K562 (cell line): ENCODE data around the gene GSTA4. TPM values are rescaled to one million over a fixed set of nuclear protein-coding genes. Genes with fewer than 3 reads are reported as not detected.

Experiments used
- ATAC-seq: fragments of 200-7000 bp; cut with Tn5 transposase; 3 replicates; pipeline ENCODE4 v1.9.1; 2020; ENCODE audit warnings: moderate library complexity
- BruUV-seq: library from RNA; stranded (reverse); fragments of 400-500 nt; replicated peaks from 2 replicates; lab custom pipeline; 2021; lab: Mats Ljungman, UMichigan
- CTCF ChIA-PET: fragments of 300-600 bp; formaldehyde crosslinking; extraction: SDS; loops from one replicate; lab custom pipeline; 2021; ENCODE audit warnings: low intra/inter-chr PET ratio; lab: Yijun Ruan, JAX
- POLR2A ChIA-PET: fragments of 300-600, 350-650 bp; sonication (Branson Sonifier 250); formaldehyde crosslinking; extraction: SDS; loops from one replicate; lab custom pipeline; 2021; ENCODE audit warnings: antibody characterized with exemption, inconsistent platforms; lab: Yijun Ruan, JAX
- DNase-seq, 4 experiments: peaks; one replicate each; pipeline versions ENCODE4 v3.0.0 to v3.0.0-alpha.2; 2011 to 2018; ENCODE audit warnings: low spot score in 3 of 4, mixed read lengths in 3 of 4; ENCODE audit errors: extremely low read depth in 1 of 4
- FAIRE-seq: peaks from 2 replicates; lab custom pipeline; 2011; peaks lifted over from hg19 to GRCh38; lab: Jason Lieb, UNC
- H2AFZ ChIP-seq: 2 replicates; pipeline ENCODE4 v1.6.0; 2011; ENCODE audit warnings: low read depth, low read length, control low read depth, inconsistent platforms
- H3K27ac ChIP-seq: fragments of 200-600 bp; 3 replicates; pipeline ENCODE4 v1.8.0; 2011; ENCODE audit warnings: low read depth, mild to moderate bottlenecking, control low read depth, inconsistent platforms, low read length, moderate library complexity, mixed read lengths; ENCODE audit errors: extremely low read depth
- H3K27me3 ChIP-seq, 2 experiments: fragments of 300-600 bp in 1 of 2; 2 replicates in 1 of 2; 3 replicates in 1 of 2; pipeline versions ENCODE4 v1.6.0 to v1.8.0; 2011; ENCODE audit warnings: inconsistent platforms in 2 of 2, low read length in 2 of 2, mild to moderate bottlenecking in 1 of 2, mixed read lengths in 1 of 2, moderate library complexity in 1 of 2; ENCODE audit not compliant: control insufficient read depth in 2 of 2, insufficient read depth in 2 of 2
- H3K36me3 ChIP-seq: fragments of 300-600 bp; 3 replicates; pipeline ENCODE4 v1.8.0; 2011; ENCODE audit warnings: mild to moderate bottlenecking, low read length, inconsistent platforms; ENCODE audit not compliant: control insufficient read depth, insufficient read depth
- H3K4me1 ChIP-seq, 2 experiments: fragments of 200-600 bp in 1 of 2; replicated peaks in 1 of 2; 2 replicates in 1 of 2; 3 replicates in 1 of 2; pipeline versions ENCODE4 v1.5.1 to v1.8.0; 2011; ENCODE audit warnings: inconsistent platforms in 2 of 2, low read length in 2 of 2, mild to moderate bottlenecking in 1 of 2, mixed read lengths in 1 of 2, moderate library complexity in 1 of 2; ENCODE audit not compliant: control insufficient read depth in 2 of 2, insufficient read depth in 2 of 2
- H3K4me2 ChIP-seq: 2 replicates; pipeline ENCODE4 v1.6.1; 2011; ENCODE audit warnings: low read length, control low read depth, inconsistent platforms, mixed read lengths; ENCODE audit not compliant: insufficient read depth
- H3K4me3 ChIP-seq: fragments of 200-600 bp; sonication (generic), shearing (Covaris generic); 2 replicates; pipeline ENCODE4 v1.5.1; 2016; ENCODE audit warnings: control low read depth, inconsistent platforms
- H3K79me2 ChIP-seq: fragments of 200-600 bp; 3 replicates; pipeline ENCODE4 v1.8.0; 2011; ENCODE audit warnings: low read length, inconsistent platforms; ENCODE audit not compliant: control insufficient read depth, insufficient read depth
- H3K9ac ChIP-seq, 2 experiments: 2 replicates each; pipeline versions ENCODE4 v1.6.0 to v1.6.1; 2011; ENCODE audit warnings: low read depth in 2 of 2, low read length in 2 of 2, control low read depth in 1 of 2, inconsistent platforms in 1 of 2, mild to moderate bottlenecking in 1 of 2, mixed read lengths in 1 of 2; ENCODE audit not compliant: insufficient read depth in 1 of 2
- H3K9me1 ChIP-seq: one replicate; pipeline ENCODE4 v1.6.0; 2011; ENCODE audit warnings: inconsistent platforms, mild to moderate bottlenecking, low read length, moderate library complexity; ENCODE audit not compliant: control insufficient read depth, insufficient read depth
- H3K9me3 ChIP-seq: replicated peaks from 2 replicates; pipeline ENCODE4 v1.5.1; 2011; ENCODE audit warnings: low read depth, low read length, inconsistent platforms; ENCODE audit not compliant: control insufficient read depth, insufficient read depth
- H4K20me1 ChIP-seq: replicated peaks from 2 replicates; pipeline ENCODE4 v1.6.1; 2011; ENCODE audit warnings: low read length, inconsistent platforms, mixed read lengths; ENCODE audit not compliant: control insufficient read depth, insufficient read depth
- CCAR2 ChIP-seq: fragments of 200-400 bp; formaldehyde crosslinking; IDR thresholded peaks from 2 replicates; pipeline ENCODE4 v1.6.1; 2017; ENCODE audit warnings: mild to moderate bottlenecking, low read depth, low read length
- COPS2 ChIP-seq: fragments of 450-650 bp; conservative IDR thresholded peaks from 2 replicates; pipeline ENCODE4 v1.6.1; 2016; ENCODE audit warnings: mild to moderate bottlenecking, moderate library complexity
- GATAD2A ChIP-seq: fragments of 450-650 bp; IDR thresholded peaks from 2 replicates; pipeline ENCODE4 v1.6.1; 2017
- MTA2 ChIP-seq: fragments of 450-650 bp; IDR thresholded peaks from 2 replicates; pipeline ENCODE4 v1.6.1; 2016; ENCODE audit warnings: low read depth
- POLR2AphosphoS5 ChIP-seq: IDR thresholded peaks from 2 replicates; pipeline ENCODE4 v1.6.1; 2011; ENCODE audit warnings: mild to moderate bottlenecking, low read depth, low read length, moderate library complexity; ENCODE audit not compliant: control insufficient read depth, insufficient read depth
- SMC3 ChIP-seq: conservative IDR thresholded peaks from 2 replicates; pipeline ENCODE4 v1.6.1; 2011; ENCODE audit warnings: low read depth, low read length, improper control_type of control experiment; ENCODE audit not compliant: insufficient read depth
- ZC3H8 ChIP-seq: fragments of 450-650 bp; IDR thresholded peaks from 2 replicates; pipeline ENCODE4 v1.6.1; 2017
- WGBS: fragments of 100-300 bp; shearing (Covaris generic); methylation state at CpG from one replicate; pipeline ENCODE4 v1.1.6; 2016; ENCODE audit warnings: low coverage, mixed read lengths; ENCODE audit not compliant: insufficient coverage; ENCODE audit errors: missing lambda C conversion rate; 5-methylcytosine and 5-hydroxymethylcytosine counted together
- in situ Hi-C: fragments of 300-500 bp; cut with MboI; formaldehyde crosslinking; loops from 4 replicates; pipeline ENCODE4 v1.15.0; 2018; ENCODE audit warnings: inconsistent platforms, mixed read lengths
- intact Hi-C: fragments of 100-400 bp; cut with micrococcal nuclease; formaldehyde crosslinking; loops from 2 replicates; pipeline ENCODE4 v1.14.2; 2022
- polyA plus RNA-seq, 8 experiments: library from polyadenylated mRNA; depleted of rRNA in 4 of 8; stranded (reverse) in 5 of 8; unstranded in 3 of 8; fragments of >200 nt; fragmentation: Nextera tagmentation in 2 of 8; fragmentation: Illumina TruSeq in 1 of 8; extraction: Ambion mirVana in 2 of 8; extraction: Trizol in 1 of 8; gene quantifications; 2 replicates each; pipeline versions ENCODE4 v1.2.1 to v1.2.3, GENCODE V29; 2011 to 2014; ENCODE audit warnings: inconsistent platforms in 1 of 8, missing spikeins in 1 of 8
- total RNA-seq, 7 experiments: library from RNA; depleted of rRNA in 6 of 7; stranded (reverse); fragments of >200 nt in 6 of 7; fragmentation: Illumina TruSeq in 2 of 7; extraction: Trizol in 2 of 7; gene quantifications; 2 replicates each; pipeline versions ENCODE4 v1.2.1 to v1.2.3, GENCODE V29; 2011 to 2021; ENCODE audit warnings: low replicate concordance in 1 of 7
- TF ChIP-seq, protein P1 (sequence below): fragments of 250-450 bp; sonication (Bioruptor Pico); IDR thresholded peaks from 2 replicates; pipeline ENCODE4 v1.5.0; 2020; ENCODE audit warnings: mild to moderate bottlenecking, borderline replicate concordance
- TF ChIP-seq, protein P2 (sequence below): sonication (generic); formaldehyde crosslinking; IDR thresholded peaks from 2 replicates; pipeline ENCODE4 v1.8.0; 2022; ENCODE audit warnings: missing genetic modification reagents, mild to moderate bottlenecking, moderate library complexity, borderline replicate concordance
- TF ChIP-seq, protein P3 (sequence below): fragments of 450-650 bp; IDR thresholded peaks from 2 replicates; pipeline ENCODE4 v1.7.1; 2018; ENCODE audit warnings: mild to moderate bottlenecking, low read depth; ENCODE audit not compliant: partially characterized antibody

GSTA4 gene
- total and polyA plus RNA-seq, 9 of the 15 experiments (the other 6 are each of a cell fraction or from before 2014, with no cell fraction given): 0.89 to 4.0 (median 2.0) TPM

GRCh38 chr6:53026526-53026925, 31.4 kb upstream of the GSTA4 start:
- H3K9ac ChIP-seq: no peak overlapping the region
- in situ Hi-C loops: no loop called here
- H3K27me3 ChIP-seq: no peaks in the 10 kb centered on the region
- no peaks in the 10 kb centered on the region for H3K4me1 ChIP-seq
- H3K9me1 ChIP-seq: no peaks in the 10 kb centered on the region
- TF ChIP-seq, protein P1, sequence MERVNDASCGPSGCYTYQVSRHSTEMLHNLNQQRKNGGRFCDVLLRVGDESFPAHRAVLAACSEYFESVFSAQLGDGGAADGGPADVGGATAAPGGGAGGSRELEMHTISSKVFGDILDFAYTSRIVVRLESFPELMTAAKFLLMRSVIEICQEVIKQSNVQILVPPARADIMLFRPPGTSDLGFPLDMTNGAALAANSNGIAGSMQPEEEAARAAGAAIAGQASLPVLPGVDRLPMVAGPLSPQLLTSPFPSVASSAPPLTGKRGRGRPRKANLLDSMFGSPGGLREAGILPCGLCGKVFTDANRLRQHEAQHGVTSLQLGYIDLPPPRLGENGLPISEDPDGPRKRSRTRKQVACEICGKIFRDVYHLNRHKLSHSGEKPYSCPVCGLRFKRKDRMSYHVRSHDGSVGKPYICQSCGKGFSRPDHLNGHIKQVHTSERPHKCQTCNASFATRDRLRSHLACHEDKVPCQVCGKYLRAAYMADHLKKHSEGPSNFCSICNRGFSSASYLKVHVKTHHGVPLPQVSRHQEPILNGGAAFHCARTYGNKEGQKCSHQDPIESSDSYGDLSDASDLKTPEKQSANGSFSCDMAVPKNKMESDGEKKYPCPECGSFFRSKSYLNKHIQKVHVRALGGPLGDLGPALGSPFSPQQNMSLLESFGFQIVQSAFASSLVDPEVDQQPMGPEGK (CRISPR knock-in tag): no peak
- TF ChIP-seq, protein P2, sequence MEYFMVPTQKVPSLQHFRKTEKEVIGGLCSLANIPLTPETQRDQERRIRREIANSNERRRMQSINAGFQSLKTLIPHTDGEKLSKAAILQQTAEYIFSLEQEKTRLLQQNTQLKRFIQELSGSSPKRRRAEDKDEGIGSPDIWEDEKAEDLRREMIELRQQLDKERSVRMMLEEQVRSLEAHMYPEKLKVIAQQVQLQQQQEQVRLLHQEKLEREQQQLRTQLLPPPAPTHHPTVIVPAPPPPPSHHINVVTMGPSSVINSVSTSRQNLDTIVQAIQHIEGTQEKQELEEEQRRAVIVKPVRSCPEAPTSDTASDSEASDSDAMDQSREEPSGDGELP: no peak
- TF ChIP-seq MTA2 (no peak), SMC3 (no peak), COPS2 (no peak), CCAR2 (no peak), POLR2AphosphoS5 (no peak), GATAD2A (no peak), ZC3H8 (no peak)
- TF ChIP-seq, protein P3, sequence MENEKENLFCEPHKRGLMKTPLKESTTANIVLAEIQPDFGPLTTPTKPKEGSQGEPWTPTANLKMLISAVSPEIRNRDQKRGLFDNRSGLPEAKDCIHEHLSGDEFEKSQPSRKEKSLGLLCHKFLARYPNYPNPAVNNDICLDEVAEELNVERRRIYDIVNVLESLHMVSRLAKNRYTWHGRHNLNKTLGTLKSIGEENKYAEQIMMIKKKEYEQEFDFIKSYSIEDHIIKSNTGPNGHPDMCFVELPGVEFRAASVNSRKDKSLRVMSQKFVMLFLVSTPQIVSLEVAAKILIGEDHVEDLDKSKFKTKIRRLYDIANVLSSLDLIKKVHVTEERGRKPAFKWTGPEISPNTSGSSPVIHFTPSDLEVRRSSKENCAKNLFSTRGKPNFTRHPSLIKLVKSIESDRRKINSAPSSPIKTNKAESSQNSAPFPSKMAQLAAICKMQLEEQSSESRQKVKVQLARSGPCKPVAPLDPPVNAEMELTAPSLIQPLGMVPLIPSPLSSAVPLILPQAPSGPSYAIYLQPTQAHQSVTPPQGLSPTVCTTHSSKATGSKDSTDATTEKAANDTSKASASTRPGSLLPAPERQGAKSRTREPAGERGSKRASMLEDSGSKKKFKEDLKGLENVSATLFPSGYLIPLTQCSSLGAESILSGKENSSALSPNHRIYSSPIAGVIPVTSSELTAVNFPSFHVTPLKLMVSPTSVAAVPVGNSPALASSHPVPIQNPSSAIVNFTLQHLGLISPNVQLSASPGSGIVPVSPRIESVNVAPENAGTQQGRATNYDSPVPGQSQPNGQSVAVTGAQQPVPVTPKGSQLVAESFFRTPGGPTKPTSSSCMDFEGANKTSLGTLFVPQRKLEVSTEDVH: no peak
- TF ChIP-seq, all 486 proteins: peak for 0
- Histone ChIP-seq H3K4me3 (no peak overlapping the region), H3K9me3 (no peaks in the 10 kb centered on the region), H3K36me3 (peaks cover 2% of the 10 kb centered on the region; the same call in 2 of the 3 replicates), H3K79me2 (no peaks in the 10 kb centered on the region), H3K4me2 (no peak overlapping the region), H3K27ac (no peak overlapping the region), H4K20me1 (no peaks in the 10 kb centered on the region), H2AFZ (no peak overlapping the region)
- ChIA-PET CTCF (no interaction called here), POLR2A (interaction anchor here (1.2 kb wide), 1 partner anchor 27 kb away, joined by 3 read pairs; no protein-coding TSS in a partner anchor)
- 42% methylated on average over 3 of the region's 3 CpGs for WGBS
- intact Hi-C loops: no loop called here
- FAIRE-seq (no peak), ATAC-seq (no peak), DNase-seq (no peak)
- no TSS peak for BruUV-seq
